8988T (cell line): ENCODE data around the gene MEIS2.
"Not testable (repeated sequence)": the region's sequence is repeated elsewhere in the genome, so short reads cannot be mapped to it uniquely, and the experiment has no call there.

Experiments used
- DNase-seq: peaks from one replicate; pipeline ENCODE4 v3.0.0; 2011

The MEIS2 gene

DNA sequence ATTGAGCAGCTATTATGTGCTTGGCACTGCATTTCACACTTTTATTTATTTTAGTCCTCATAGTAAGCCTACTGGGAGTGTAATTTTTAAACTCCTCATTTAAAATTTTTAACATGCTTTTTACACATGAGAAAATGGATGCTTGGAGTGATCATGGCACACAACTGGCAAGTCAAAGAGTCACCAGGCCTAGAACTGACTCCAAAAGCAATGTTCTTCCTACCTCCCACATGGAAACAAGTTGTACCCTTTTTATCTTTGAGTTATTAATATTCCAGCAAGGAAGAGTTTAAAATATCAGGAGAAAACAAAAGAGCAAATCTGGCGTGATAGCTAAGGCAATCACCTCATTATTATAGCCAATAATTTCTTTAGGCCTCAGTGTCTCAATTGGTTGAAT, 100.6 kb downstream of the MEIS2 start:
- DNase-seq: no peak

GRCh38 chr15:36996538-36997181, 103.7 kb downstream of the MEIS2 start:
- DNase-seq: no peak

DNA sequence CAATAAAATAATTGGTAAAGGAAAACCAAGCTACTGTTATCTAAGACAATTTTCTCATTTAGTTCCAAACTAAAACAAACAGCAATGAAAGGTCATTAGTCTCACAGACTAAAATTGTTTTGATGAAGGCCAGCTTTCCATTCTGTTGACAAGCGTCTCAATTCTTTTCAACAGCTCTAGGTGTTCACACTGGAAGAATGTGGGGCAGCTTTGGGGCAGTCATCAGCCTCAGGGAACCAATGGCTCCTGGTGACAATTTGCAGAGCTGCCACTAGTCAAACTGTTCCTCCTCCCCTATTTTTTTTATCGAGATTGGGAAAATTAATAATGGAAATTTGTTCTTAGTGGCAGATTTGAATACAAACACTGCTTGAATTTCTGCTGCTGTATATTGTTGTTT, 104.2 kb downstream of the MEIS2 start:
- DNase-seq: no peak

DNA sequence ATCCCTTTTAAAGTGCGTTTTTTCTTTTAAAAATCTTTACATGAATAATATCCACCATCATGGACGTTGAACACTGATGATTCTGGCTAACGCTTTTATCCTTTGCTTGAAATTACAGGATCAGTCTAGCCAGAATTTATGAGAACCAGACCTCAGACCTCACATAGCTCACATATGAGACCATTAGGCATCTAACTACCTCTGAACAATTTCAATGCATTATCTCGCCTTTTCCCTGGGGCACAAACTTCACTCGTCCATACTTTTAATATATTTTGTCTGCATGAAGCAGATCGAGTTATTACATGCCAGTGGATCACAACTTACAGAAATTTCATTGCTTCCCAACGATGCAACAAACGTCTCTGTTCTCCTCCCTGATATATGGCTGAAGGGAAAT, 105.6 kb downstream of the MEIS2 start:
- no peak for DNase-seq

DNA sequence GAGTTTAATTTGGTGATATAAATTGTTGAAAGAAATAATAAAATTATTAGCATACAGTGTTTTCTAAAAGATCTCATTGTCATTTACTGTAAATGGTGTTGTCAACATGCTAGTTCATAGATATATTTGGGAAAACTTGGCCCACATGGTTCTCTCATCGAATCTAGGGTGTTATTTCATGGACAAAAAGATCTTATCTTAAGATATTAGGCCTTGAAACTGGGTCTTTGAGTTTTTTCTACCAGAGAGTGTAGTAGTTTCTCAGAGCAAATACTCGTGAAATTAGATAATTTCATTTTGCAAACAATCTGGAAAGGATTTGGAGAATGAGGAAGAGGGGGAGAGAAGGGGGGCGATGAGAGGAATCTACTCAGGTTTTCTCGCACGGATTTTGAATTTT, 107.9 kb downstream of the MEIS2 start:
- no peak for DNase-seq

GRCh38 chr15:36988947-36989346, 111.4 kb downstream of the MEIS2 start:
- DNase-seq: no peak

DNA sequence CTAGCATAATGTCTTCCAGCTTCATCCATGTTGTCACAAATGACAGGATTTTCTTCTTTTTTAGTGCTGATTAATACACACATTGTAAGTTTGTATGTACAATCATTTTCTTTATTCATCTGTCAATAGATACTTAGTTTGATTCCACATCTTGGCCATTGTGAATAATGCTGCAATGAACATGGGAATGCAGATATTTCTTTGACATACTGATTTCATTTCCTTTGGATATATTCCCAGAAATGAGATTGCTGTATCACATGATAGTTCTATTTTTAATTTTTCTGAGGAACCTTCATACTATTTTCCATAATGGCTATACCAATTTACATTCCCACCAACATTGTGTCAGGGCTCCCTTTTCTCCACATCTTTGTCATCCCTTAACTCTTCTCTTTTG, 117.9 kb downstream of the MEIS2 start:
- no peak for DNase-seq

DNA sequence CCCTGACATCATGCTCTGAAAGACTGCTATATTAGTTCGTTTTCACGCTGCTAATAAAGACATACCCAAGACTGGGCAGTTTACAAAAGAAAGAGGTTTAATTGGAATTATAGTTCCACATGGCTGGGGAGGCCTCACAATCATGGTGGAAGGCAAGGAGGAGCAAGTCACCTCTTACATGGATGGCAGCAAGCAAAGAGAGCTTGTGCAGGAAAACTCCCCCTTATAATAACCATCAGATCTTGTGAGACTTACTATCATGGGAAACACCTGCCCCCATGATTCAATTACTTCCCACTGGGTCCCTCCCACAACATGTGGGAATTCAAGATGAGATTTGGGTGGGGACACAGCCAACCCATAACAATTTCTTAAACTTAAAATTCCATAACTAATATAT, 120.1 kb downstream of the MEIS2 start:
- DNase-seq: not testable (repeated sequence)

- no peak for DNase-seq
Observed at GRCh38 chr15:36978625-36979024, 121.7 kb downstream of the MEIS2 start.

DNA sequence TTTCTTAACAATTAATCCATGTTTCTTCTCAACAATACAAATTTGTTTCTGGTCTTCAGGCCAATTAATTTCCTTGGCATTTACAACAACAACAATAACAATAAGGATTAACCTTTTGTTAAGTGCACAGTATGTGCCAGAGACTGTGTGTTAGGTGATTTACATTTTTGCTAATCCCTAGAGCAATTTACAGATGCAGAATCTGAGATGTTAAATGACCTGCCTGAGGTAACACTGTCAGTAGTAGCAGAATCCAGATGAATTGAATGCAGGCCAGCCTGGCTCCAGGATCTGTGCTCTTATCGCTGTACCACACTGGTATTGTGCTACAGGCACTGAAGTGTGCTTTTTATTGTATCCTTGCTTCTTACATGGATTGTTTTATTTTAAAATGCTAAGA, 122.2 kb downstream of the MEIS2 start:
- DNase-seq: no peak

DNA sequence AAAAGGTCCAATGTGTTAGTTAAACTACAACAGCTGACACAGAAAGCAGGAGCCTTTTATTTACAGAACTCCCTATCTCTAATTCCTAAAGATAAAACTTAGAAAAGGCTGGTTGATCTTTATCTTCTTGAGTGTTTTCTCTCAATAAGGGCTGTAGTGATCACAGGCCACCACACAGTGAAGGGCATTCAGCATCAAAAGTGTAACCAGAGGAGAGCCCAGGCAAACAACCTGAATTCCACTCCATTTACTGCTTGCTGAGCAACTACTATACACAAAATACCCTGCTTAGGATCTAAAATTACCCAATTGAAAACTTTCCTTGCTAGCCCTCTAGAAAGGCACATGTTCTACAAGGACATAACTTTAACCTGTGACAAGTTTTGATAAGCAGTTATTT, 122.7 kb downstream of the MEIS2 start:
- DNase-seq: no peak

- no peak for DNase-seq
Observed at GRCh38 chr15:36972704-36973103, 127.6 kb downstream of the MEIS2 start.

DNA sequence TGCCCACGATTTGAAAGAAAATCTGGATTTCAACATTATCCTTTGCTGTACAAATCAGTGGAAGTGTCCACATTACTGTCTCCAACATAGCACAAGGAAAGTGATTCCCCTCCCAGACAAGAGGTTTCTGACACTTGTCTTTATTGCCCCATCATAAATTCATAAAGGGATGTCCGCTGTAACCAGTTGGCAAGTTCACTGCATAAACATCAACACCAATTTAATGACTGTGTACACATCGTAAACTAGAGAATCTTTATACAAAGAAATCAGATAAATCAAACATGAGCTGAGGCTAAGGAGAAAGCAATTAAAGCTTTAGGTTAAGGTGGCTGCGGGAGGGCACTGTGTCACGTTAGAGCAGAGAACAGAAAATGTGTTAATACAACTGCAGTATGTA, 129.8 kb downstream of the MEIS2 start:
- DNase-seq: no peak

- no peak for DNase-seq
Observed at GRCh38 chr15:36967929-36968328, 132.4 kb downstream of the MEIS2 start.

DNA sequence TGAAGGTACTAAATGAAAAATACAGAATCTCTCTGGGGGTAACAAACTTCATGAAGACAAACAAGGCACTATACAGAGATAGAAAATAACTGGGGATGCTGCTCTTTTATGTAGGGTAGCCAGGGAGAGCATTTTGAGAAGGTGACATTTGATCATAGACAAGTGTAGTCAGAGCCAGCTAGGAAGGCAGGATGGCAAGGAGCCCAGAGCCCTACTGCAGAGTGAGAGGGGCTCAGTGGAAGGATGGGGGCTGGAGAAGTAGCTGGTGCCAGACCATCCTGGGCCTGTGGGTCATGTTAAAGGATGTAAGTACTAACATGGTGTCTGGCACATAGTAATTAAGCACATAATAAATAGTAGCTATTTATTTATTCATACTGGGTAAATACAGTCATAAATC, 133.6 kb downstream of the MEIS2 start:
- no peak for DNase-seq

DNA sequence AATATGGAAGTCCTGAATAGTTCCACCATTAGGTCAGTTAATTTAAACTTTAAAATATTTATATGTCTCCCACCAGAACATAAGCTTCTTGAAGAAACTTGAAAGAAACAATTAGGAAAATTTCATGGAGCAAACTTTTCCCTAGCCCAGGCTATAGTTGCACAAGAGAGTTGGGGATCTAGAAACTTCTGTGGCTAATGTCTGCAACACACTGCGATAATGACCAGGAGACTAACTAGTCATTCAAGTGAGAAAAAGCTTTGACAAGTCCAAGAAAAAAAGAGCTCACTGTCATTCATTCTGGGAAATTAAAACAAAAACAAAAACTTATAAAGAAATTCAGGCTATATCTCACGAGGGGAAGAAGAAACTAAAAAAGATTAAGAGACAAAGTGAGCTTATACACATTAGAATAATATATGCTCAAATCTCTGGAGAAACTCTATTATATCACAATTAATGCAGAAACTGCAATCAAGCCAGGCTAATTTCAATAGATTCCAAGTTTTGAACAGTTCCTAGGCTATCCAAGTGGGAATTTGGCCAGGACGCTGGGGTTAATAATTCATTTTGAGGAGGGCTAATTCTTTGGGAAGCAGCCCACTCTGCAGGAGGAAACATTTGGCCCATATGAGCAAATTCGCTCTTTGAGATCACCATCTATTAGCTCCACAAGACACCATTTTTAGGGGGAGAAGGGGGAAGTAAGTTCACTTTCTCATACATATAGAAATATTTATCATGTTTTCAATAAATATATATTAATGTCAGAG, 134.6 kb downstream of the MEIS2 start:
- DNase-seq: no peak

DNA sequence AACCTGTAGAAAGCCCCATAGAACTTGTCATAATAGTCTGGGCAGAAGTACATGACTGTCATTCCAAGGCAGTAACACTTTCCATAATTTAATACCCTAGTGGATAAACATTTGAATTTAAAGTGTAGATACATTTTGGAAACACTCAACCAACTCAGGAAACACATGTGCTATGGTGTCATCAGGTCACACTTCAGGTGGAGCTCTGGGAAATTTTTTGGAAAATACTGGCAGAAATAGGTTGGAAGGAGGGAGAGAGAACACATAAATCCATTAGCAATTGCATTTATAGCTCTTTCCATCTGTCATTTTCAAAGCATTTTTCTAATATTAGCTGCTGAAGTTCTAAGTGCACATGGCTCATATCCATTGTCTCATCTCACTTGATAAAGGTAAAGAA, 135.7 kb downstream of the MEIS2 start:
- no peak for DNase-seq

DNA sequence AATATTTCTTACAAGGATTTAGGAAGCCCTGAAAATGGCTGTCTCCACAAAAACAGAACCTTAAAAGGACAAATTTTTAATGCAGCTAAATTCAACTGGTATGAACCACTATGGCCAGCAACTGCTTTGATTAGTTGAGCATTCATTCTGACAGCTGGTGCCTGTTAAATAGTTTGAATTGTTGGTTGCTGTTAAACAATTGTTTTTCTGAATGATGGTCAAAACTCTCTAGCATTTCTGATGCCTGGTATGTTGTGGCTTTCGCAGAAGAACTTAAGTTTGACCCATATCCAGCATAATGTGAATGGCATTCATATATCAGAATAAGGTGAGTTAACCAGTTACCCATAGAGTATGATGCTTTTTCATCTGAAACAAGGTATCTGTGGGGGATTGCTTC, 138.4 kb downstream of the MEIS2 start:
- DNase-seq: no peak

- DNase-seq: no peak
Observed at GRCh38 chr15:36960947-36961227, 139.5 kb downstream of the MEIS2 start.

GRCh38 chr15:36960179-36960946, 140.0 kb downstream of the MEIS2 start:
- DNase-seq: no peak

DNA sequence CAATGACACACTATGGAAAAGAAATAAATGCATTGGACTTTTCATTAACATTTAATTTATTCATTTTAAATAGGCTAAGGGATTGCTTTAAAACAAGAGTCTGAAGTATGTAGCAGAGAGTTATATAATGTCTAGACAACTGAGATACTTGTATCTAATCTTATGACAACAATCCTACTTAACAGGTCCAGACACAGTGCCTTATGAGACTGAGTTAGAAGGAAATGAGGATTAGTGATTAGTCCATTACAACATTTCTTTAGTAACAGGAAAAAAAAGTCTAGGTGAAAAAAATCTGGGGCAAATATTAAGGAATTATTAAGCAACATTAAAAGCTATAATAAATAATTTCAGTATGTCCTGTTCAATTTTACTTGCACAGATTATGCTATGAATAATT, 140.6 kb downstream of the MEIS2 start:
- DNase-seq: no peak

GRCh38 chr15:36958606-36959005, 141.7 kb downstream of the MEIS2 start:
- DNase-seq: no peak

DNA sequence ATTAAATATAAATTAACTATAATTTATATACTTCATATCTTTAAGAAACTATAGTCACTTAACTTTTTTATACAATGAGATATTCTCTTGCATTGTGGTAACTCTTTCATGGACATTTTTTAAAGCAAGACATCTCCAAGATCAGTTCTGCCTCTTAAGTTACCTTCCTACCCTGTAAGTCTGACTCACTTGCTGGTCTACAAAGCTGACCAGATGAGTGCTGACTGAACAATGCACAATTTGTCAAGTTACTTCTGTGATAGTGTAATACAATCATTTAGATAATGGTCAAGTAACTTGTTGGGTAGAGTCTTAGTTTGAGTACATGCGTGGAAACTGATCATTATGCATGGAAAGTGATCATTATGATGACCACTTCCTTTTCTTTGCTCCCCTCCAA, 145.9 kb downstream of the MEIS2 start:
- no peak for DNase-seq

DNA sequence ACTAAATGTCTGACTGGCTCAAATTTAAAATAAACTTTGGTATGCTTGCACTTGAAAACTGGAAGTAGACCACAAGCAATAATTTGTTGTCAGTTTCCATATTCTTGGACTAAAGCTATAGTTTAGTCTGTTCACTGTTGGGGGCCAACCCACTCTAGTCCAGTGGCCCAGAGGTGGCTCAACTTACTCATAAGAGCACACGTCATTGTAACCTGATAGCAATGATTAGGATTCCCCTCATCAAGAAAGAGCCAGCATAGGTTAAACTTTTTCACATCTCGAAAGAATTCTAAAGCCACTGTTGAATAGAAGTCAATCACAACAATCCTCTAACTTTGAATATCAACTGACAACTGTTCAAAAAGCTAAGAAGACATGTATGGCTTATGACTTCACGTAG, 147.0 kb downstream of the MEIS2 start:
- no peak for DNase-seq
